ENCODE measurements around the gene HM13. TPM values are rescaled to one million over a fixed set of nuclear protein-coding genes. Genes with fewer than 3 reads are reported as not detected.

The HM13 gene
- total and polyA plus RNA-seq, 9 of the 15 experiments (the other 6 are each of a cell fraction or from before 2014, with no cell fraction given) = 7.7 to 136 (median 74.5) TPM

GRCh38 chr20:31572701-31573554 lies 58.7 kb downstream of the HM13 start (continued):
- peak; percentile 90 for TF ChIP-seq HNRNPL (IDR thresholded peaks at IDR 0.05; ENCODE audit: low read depth, low read length)
- no peak for TF ChIP-seq CREBBP (IDR thresholded peaks at IDR 0.05; ENCODE audit: low read depth, low read length)
- TF ChIP-seq, protein P1, sequence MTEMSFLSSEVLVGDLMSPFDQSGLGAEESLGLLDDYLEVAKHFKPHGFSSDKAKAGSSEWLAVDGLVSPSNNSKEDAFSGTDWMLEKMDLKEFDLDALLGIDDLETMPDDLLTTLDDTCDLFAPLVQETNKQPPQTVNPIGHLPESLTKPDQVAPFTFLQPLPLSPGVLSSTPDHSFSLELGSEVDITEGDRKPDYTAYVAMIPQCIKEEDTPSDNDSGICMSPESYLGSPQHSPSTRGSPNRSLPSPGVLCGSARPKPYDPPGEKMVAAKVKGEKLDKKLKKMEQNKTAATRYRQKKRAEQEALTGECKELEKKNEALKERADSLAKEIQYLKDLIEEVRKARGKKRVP (CRISPR knock-in tag; IDR thresholded peaks at IDR 0.05) = peak; percentile 63
- peak; percentile 39; the same call in 1 of the 2 replicates for TF ChIP-seq ELF4 (CRISPR knock-in tag; IDR thresholded peaks at IDR 0.05)
- peak; percentile 97 for TF ChIP-seq NR2C1 (IDR thresholded peaks at IDR 0.05)
- peak; percentile 99 for TF ChIP-seq NR2C1 (tag; IDR thresholded peaks at IDR 0.05)
- TF ChIP-seq SRSF7 (optimal IDR thresholded peaks at IDR 0.05; ENCODE audit: low read depth, low read length) = no peak
- no peak for TF ChIP-seq MYBL2 (IDR thresholded peaks at IDR 0.05; ENCODE audit: low read depth)
- no peak for TF ChIP-seq MYBL2 (CRISPR knock-in tag; IDR thresholded peaks at IDR 0.05; ENCODE audit: borderline replicate concordance)
- no peak for TF ChIP-seq ZBTB8A (IDR thresholded peaks at IDR 0.05; ENCODE audit: partially characterized antibody)
- no peak for TF ChIP-seq NCOA2 (IDR thresholded peaks at IDR 0.05; ENCODE audit: partially characterized antibody in 2 of 2)
- TF ChIP-seq PATZ1 (CRISPR knock-in tag; IDR thresholded peaks at IDR 0.05; ENCODE audit: borderline replicate concordance) = 0 out of 2 replicates have a peak, but pooled peaks have one; percentile 52
- peak; percentile 82 for TF ChIP-seq MYNN (IDR thresholded peaks at IDR 0.05)
- TF ChIP-seq MYNN (CRISPR knock-in tag; IDR thresholded peaks at IDR 0.05) = no peak
- no peak for TF ChIP-seq ZBTB40 (IDR thresholded peaks at IDR 0.05)
- TF ChIP-seq ZBTB40 (CRISPR knock-in tag; IDR thresholded peaks at IDR 0.05) = no peak
- TF ChIP-seq ZNF274 (IDR thresholded peaks at IDR 0.05; ENCODE audit: borderline replicate concordance, low read depth, low read length) = no peak
